ENCODE results near the gene VPS39.

Gene VPS39

GRCh38 chr15:42201801-42202200, 6.3 kb downstream of the VPS39 start:
- DNase-seq (ENCODE audit: low read depth in 2 of 2): no peak

DNA sequence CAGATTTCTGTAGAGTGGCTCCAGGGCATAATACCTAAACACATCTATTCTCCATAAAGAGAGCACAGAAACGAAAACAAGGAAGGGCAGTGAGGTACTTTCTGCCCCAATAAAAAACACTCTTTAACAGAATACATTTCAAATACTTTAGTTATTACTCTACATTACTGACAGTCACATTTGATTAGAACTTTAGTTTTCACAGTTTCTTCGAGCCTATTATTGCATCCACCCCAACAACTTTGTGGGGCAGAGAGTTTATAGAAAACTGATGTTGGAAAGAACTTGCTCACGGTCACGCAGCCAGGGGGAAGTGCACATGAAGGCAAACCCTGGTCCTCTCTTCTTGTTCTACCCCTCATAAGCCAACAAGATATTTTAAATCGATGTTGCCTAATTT, 9.0 kb downstream of the VPS39 start:
- DNase-seq (ENCODE audit: low read depth in 2 of 2): no peak

DNA sequence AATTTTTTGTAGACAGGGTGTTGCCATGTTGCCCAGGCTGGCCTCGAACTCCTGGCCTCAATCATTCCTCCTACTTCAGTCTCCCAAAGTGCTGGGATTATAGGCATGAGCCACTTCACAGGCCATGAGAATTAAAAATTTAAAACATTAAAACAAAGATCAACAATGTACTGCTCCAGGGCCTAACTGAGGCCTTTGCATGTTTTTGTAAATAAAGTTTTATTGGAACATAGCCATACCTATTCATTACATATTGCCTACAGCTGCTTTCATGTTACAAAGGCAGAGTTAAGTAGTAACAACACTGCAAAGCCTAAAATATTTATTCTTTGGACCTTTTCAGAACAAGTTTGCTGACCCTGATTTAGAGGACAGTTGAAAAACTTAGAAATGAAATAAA, 9.6 kb downstream of the VPS39 start:
- no peak for DNase-seq (ENCODE audit: low read depth in 2 of 2)

DNA sequence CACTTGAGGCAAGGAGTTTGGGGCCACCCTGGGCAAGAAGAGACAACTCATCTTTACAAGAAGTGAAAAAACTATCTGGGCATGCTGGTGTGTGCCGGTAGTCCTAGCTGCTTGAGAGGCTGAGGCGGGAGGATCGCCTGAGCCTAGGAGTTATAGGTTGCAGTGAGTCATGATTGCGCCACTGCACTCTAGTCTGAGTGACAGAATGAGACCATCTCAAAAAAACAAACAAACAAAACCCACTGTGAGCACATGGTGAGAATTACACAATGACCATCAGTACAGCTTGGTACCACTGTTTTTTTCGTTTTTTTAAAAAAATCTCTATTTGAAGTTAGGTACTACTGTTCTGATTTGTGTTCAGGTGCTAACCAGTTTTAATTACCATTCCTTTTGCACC, 13.6 kb downstream of the VPS39 start:
- DNase-seq (ENCODE audit: low read depth in 2 of 2): no peak

- no peak for DNase-seq (ENCODE audit: low read depth in 2 of 2)
Observed at GRCh38 chr15:42193383-42193782, 14.7 kb downstream of the VPS39 start.

GRCh38 chr15:42191610-42192346, 16.3 kb downstream of the VPS39 start:
- DNase-seq (ENCODE audit: low read depth in 2 of 2): no peak

DNA sequence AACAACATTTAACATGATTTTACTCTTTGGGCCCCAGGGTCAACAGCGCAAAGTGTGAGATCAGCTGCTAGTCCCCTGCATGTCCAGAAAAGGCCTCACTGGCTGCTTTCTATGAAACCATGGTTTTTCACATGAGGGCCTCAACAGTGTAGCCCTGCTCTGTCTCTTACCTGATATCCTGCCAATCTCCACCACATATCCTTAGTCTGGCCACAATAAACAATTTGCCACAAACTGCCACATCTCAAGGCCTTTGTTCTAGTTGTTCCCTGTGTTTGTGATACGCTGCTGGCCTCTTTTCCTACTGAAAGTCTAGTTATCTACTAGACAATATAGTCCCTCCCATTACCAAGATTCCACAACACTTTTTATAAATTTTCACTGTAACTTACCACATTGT, 17.7 kb downstream of the VPS39 start:
- no peak for DNase-seq (ENCODE audit: low read depth in 2 of 2)

- DNase-seq (ENCODE audit: low read depth in 2 of 2): no peak
Observed at GRCh38 chr15:42185801-42186200, 22.3 kb downstream of the VPS39 start.

DNA sequence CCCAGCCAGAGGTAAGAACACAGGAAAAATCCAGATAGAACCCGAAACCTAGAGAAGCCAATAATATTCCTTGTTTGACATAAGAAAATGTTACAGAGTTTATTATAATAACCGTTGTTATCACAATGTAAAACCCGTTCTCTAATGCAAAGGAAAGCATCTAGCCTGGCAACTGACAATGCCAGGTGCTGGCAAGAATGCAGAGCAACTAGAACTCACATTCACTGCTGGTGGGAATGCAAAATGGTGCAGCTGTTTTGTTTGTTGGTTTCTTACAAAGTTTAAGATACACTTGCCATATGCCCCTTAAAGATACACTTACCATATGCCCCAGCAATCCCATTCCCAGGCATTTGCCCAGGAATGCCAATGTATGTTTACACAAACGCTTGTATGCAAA, 23.4 kb downstream of the VPS39 start:
- no peak for DNase-seq (ENCODE audit: low read depth in 2 of 2)

DNA sequence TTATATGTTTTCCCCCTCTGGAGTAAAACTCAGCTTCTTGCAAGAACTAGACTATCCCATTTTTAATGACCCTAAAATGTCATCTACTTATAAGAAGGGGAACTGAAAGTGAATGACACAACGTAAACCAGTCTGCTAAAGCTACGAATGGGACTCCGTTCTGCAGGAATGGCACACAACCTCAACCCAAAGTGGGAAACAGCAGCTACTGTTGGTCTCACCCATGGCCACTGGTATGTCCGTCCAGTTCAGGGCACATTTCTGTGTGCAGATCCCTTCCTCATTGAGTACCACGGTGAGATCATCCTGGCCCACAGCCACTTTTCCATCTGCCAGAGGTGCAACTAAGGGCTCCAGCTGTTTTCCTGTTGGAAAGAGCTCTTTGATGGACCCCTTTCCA, 23.8 kb downstream of the VPS39 start:
- no peak for DNase-seq (ENCODE audit: low read depth in 2 of 2)

GRCh38 chr15:42182961-42183360, 25.1 kb downstream of the VPS39 start:
- DNase-seq (ENCODE audit: low read depth in 2 of 2): no peak

GRCh38 chr15:42182328-42182886, 25.7 kb downstream of the VPS39 start:
- DNase-seq (ENCODE audit: low read depth in 2 of 2): no peak

DNA sequence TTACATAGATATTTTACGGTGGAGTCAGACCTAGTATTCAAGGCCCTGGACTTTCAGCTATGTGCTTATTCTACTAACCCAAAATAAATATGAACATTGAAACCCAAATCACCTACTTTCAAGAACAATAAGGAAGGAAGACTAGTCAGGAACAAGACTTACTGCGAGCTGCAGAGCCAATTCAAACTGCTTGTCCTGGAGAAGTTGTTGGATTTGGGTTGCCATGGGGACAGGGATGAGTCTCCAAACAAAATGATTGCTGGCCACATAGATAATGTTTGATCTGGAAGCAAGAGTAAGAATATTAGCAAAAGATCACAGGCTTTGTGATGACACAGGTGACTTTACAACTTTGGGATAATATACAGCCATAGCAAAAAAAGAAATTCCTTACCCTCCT, 30.0 kb downstream of the VPS39 start:
- DNase-seq (ENCODE audit: low read depth in 2 of 2): no peak

- no peak for DNase-seq (ENCODE audit: low read depth in 2 of 2)
Observed at GRCh38 chr15:42175671-42176070, 32.4 kb downstream of the VPS39 start.

DNA sequence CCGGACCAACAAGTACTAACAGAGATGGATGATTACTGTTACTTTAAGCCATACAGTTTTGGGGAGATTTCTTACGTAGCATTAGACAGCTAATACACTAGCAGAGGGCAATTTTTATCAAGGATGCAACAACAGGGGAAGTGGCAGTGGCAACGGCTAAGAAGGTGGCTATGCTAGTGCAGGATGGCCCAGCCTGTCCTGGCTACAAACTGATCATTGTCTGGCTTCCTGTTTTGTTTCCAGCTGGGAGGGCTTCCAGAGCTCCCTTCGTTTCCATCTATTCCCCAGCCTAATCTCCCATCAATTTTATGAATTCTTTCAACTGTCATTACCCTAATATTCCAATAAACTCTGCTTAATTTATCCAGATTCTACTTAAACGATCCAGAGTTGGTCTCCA, 35.6 kb downstream of the VPS39 start:
- DNase-seq (ENCODE audit: low read depth in 2 of 2): no peak

DNA sequence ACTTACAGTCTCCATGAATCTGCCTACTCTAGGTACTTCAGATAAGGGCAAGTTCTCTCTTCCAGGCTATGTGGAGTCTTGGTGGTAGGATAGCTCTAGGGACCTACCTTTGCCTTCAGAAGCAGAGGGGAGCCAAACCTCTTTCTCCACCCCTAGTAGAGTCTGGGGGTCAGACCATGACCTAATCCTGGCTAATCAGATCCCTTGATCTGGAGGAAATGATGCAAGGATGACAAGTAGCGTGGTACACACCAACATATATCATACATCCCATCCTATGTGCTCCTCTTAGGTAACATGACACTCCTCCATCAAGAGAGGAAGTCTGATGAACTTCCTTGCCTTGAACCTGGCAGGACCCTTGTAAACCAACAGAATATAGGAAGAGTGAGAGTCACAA, 36.3 kb downstream of the VPS39 start:
- DNase-seq (ENCODE audit: low read depth in 2 of 2): no peak

DNA sequence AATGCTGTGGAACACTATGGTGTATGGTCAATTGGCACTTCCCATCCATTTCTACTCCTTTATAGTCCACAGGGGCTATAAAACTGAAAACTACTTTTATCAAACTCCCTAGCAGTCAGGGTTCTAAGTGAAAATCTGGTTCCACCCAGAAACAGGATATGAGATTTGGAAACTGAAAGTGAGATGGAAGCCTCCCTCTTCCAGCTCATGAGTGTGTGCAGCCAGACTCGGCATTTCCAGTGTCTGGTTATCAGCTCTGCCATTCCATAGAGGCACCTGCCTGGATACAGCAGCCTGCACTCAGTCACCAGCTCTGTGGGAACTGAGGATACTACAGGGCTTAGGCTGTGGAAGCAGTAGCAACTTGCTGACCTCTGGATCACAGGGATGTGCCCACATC, 37.0 kb downstream of the VPS39 start:
- no peak for DNase-seq (ENCODE audit: low read depth in 2 of 2)

- DNase-seq (ENCODE audit: low read depth in 2 of 2): no peak
Observed at GRCh38 chr15:42166225-42166940, 41.7 kb downstream of the VPS39 start.

- no peak for DNase-seq (ENCODE audit: low read depth in 2 of 2)
Observed at GRCh38 chr15:42165106-42165505, 43.0 kb downstream of the VPS39 start.

GRCh38 chr15:42163947-42164550, 44.1 kb downstream of the VPS39 start:
- DNase-seq (ENCODE audit: low read depth in 2 of 2): no peak

DNA sequence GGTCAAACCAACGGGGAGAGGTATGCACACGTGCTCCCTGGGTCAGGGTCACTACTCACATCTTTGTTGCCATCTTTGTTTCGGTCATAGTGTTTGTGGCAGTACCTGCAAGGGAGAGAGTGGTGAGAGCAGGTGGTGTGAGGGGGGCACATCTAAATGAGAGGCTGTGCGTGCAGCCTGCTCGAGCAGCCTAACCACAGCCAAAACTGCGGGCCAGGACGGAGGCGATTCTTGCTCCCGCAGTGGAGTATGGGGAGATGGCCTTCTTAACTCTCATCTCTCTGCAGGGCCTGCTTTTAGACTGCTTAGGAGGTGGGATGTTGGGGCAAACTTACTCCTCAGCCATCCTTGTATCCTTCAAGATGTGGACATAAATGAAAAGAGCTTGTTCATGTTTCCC, 44.8 kb downstream of the VPS39 start:
- no peak for DNase-seq (ENCODE audit: low read depth in 2 of 2)

DNA sequence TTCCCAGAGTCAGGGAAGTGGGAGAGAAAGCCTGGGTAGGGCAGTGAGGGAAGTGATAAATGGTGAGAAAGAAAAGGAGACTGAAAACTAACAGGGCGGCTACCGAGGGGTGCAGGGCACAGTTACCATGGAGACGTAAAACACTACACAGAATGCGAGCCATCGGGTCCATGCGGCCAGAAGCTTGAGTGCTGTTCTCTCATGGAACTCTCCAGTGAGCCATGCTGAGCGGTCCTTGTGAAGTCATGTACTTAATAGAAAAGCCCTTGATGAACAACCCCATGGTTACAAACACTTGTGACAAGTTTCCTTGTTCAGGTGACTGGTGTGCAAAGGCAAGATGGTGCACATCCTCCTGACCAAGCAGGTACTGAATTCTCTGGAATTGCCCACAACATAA, 48.0 kb downstream of the VPS39 start:
- no peak for DNase-seq (ENCODE audit: low read depth in 2 of 2)
